BLaER1 (cell line): ENCODE data around the gene NR6A1.

ENCODE experiments used
- H3K27ac ChIP-seq: shearing (Covaris generic); formaldehyde crosslinking; 2 replicates; pipeline ENCODE4 v1.8.1; 2022
- H3K27me3 ChIP-seq: shearing (Covaris generic); formaldehyde crosslinking; 2 replicates; pipeline ENCODE4 v1.8.1; 2022
- H3K36me3 ChIP-seq: shearing (Covaris generic); formaldehyde crosslinking; 2 replicates; pipeline ENCODE4 v1.8.1; 2022
- H3K4me1 ChIP-seq: shearing (Covaris generic); formaldehyde crosslinking; 2 replicates; pipeline ENCODE4 v1.8.1; 2022
- H3K4me2 ChIP-seq: shearing (Covaris generic); formaldehyde crosslinking; 2 replicates; pipeline ENCODE4 v1.8.1; 2022
- H3K4me3 ChIP-seq: shearing (Covaris generic); formaldehyde crosslinking; 2 replicates; pipeline ENCODE4 v1.8.1; 2022
- H3K9ac ChIP-seq: shearing (Covaris generic); formaldehyde crosslinking; 2 replicates; pipeline ENCODE4 v1.8.1; 2022
- H3K9me3 ChIP-seq: shearing (Covaris generic); formaldehyde crosslinking; 2 replicates; pipeline ENCODE4 v1.8.1; 2022
- H4K20me1 ChIP-seq: shearing (Covaris generic); formaldehyde crosslinking; 2 replicates; pipeline ENCODE4 v1.8.1; 2022
- Cebpa-rat ChIP-seq: shearing (Covaris generic); IDR thresholded peaks from 2 replicates; pipeline ENCODE4 v1.8.1; 2022

Gene NR6A1

DNA sequence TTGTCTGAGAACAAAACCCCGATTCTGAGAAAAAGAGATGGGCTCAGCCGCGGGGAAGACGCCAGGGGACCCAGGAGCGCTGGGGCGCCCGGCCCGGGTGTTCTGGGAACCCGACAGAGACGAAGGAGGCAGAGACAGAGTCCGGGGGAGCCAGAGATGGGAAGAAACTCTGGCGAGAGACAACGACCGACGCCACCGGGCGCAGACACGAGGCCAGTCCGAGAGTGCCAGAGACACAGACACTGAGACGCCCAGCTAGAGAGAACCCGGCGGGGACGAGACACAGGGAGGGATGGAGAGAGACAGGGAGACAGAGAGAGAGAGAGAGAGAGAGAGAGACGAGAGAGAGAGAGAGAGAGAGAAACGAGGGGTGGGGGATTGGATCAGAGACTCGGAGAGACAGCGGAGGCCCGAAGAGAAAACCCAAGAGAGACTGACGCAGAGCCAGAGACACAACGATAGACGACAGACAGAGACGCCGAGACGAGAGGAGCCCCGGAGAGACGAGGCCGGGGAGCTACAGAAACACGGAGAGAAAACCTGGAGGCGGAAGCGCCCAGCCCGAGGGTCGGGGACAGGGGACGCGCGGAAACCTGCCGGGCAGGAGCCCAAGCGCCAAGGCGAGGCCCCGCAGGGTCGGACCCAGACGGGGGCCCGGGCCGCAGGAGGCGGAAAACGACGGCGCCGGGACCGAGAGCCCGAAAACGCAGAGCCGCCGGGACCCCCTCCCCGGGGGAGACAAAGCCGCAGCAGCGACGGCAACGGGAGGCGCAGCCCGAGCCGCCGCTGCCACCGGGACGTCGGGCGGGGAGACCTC is 267.2 kb downstream of the NR6A1 start:
- Histone ChIP-seq H3K4me2 (peak overlapping the region; percentile 26), H3K9ac (no peak overlapping the region), H3K4me1 (0 out of 2 replicates have a peak, but pooled peaks cover 5% of the 10 kb centered on the region), H3K27ac (no peak overlapping the region), H3K27me3 (peaks cover 66% of the 10 kb centered on the region), H3K36me3 (no peaks in the 10 kb centered on the region), H3K9me3 (no peaks in the 10 kb centered on the region; the same call in 1 of the 2 replicates), H4K20me1 (peaks cover 16% of the 10 kb centered on the region; the same call in 1 of the 2 replicates), H3K4me3 (peak overlapping the region; percentile 45)
- TF ChIP-seq Cebpa-rat, result no peak

DNA sequence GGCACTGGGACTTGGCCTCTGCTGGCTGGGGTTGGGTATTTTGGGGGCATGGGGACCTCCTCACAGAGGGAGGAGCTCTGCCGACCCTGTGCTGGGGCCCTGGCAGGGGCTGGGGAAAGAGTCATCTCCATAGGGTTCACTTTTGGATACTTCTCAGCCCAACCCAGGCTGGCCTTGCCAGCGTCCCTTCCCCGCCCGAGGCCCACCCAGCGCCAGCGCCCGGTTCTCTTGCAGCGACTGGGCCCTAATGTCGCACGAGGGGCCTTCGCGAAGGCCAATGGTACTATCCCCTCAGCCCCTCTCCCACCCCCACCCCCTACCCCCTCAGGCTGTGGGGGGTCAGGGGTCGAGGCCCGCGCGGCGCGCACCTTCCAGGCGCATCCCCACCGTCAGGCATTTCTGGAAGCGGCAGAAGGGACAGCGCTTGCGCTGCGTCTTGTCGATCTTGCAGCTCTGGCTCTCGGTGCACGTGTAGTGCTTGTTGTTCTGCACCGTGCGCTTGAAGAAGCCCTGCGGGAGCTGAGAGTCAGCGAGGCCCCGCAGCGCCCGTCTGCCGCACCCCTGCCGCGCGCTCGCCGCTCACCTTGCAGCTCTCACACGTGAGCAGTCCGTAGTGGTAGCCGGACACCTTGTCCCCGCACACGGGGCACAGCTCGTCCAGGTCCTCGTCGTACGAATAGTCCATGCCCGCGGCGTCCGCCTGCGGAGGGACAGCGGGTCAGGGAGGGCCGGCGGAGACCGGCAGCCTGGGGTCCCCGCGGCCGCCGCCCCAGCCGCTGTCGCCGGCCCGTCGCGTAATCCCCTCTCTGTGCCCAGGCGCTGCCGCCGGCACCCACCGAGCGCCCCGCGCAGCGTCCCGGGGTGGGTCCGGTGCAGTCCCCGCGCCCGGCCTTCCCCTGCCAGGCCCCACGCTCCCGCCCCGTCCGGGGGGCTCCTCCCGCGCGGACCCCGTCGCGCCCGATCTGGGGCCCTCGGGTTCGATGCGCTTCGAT is 268.1 kb downstream of the NR6A1 start:
- no peak overlapping the region for H3K4me2 ChIP-seq
- peaks cover 16% of the 10 kb centered on the region; the same call in 1 of the 2 replicates for H4K20me1 ChIP-seq
- no peak overlapping the region for H3K4me3 ChIP-seq
- H3K9me3 ChIP-seq, result no peaks in the 10 kb centered on the region; the same call in 1 of the 2 replicates
- no peak for TF ChIP-seq Cebpa-rat
- no peak overlapping the region for H3K27ac ChIP-seq
- H3K36me3 ChIP-seq, result no peaks in the 10 kb centered on the region
- H3K4me1 ChIP-seq, result 0 out of 2 replicates have a peak, but pooled peaks cover 5% of the 10 kb centered on the region
- no peak overlapping the region for H3K9ac ChIP-seq
- peaks cover 66% of the 10 kb centered on the region for H3K27me3 ChIP-seq

DNA sequence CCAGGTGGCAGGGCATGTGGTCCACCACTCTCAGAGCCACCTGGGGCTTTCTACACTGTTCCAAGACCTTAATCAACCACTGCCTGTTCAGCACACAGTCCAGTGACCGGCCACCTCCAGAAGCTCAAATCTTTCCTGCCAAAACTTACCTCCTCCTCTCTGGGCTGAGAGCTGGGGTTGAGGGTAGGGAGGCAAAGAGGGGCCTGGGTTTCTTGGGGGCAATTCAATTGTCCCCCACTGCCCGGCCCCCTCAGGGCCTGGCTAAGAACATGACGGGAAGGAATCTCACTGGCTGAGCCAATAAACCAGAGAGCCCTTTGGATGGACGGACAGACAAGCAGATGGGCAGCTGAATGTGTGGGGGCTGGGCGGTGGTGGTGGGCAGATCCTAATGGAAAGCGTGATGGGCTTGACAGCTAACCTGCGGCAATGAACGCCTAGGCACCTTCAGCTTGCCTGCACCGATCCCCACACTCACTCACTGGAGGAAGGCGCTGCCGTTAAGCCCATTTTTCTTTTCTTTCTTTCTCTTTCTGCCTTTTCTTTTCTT is 269.3 kb downstream of the NR6A1 start:
- Histone ChIP-seq H3K9ac (no peak overlapping the region), H3K9me3 (no peaks in the 10 kb centered on the region; the same call in 1 of the 2 replicates), H3K4me1 (0 out of 2 replicates have a peak, but pooled peaks cover 5% of the 10 kb centered on the region), H3K4me3 (no peak overlapping the region), H3K36me3 (no peaks in the 10 kb centered on the region), H4K20me1 (peaks cover 16% of the 10 kb centered on the region; the same call in 1 of the 2 replicates), H3K4me2 (no peak overlapping the region), H3K27ac (no peak overlapping the region), H3K27me3 (peaks cover 63% of the 10 kb centered on the region)
- TF ChIP-seq Cebpa-rat, result no peak

DNA sequence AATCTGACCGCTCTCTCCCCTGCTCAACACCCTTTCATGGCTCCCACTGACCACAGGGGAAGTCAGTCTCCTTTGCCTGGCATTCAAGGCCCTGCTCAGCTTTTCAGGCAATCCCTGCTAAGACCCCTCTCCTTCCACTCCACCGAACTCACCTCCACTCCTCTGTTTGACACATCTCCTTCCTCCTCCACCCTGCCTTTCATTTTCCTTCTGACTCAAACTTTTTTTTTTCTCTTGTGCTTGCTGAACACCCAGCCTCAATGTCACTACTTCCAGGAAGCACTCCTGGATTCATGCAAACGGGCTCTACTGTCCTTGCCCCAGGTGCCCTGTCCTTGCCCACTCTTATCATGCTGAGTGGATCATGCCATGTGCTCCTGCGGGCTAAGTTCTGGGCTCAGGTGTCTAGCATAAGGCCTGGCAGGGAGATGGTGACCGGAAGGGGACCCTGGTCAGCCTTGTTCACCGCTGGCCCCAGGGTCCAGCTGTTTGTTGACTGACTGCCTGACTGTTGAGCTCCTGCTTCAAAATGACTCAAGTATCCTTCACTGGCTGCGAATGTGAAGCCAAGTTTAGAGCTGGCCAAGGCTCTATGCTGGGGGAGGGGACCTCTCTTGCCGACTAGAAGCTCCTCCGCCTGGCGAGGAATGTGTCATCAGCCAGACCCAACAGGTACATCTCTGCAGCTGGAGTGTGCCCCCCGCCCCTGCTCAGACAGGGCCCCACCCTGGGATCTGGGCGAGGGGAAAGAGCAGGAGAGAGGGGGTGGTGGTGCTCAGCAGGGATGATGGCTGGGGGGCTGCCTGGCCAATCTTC is 270.1 kb downstream of the NR6A1 start:
- no peak overlapping the region for H3K27ac ChIP-seq
- peaks cover 16% of the 10 kb centered on the region; the same call in 1 of the 2 replicates for H4K20me1 ChIP-seq
- H3K9me3 ChIP-seq, result no peaks in the 10 kb centered on the region; the same call in 1 of the 2 replicates
- no peak overlapping the region for H3K4me3 ChIP-seq
- peaks cover 54% of the 10 kb centered on the region for H3K27me3 ChIP-seq
- TF ChIP-seq Cebpa-rat, result no peak
- peaks cover 13% of the 10 kb centered on the region for H3K4me1 ChIP-seq
- H3K4me2 ChIP-seq, result no peak overlapping the region
- H3K9ac ChIP-seq, result no peak overlapping the region
- H3K36me3 ChIP-seq, result no peaks in the 10 kb centered on the region

DNA sequence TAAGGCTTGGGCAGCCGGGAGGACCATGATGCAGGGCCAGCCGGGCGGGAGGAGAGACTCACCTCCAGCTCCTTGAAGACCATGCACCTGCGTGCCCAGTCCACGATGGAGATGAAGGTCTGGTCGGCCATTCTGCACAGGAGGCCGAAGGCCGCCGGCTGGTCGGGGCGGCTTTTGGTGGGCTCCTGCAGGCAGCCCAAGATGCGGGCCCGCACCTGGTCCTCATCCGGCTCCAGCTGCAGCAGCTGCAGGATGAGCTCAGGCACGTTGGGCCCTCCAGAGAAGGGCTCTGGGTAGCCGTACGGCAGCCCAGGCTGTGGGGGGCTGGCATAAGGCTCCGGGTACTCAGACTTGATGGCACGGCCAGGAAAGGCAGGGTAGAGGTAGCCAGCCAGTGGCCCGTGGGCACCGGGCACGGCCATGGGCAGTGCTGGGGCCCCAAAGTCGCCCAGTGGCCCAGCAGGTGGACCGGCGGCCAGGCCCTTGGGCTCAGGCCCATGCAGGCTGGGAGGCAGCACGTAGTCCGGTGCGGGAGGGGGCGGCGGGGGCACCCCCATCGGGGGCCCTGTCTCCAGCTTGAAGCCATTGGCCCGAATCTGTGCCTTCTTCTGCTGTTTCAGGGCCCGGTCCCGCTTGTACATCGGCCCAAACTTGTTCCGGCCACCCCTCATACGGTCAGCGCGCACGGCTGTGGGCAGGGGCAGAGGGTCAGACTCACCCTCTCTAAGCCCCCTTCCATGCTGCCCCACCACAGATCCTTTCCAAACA is 270.9 kb downstream of the NR6A1 start:
- Histone ChIP-seq H4K20me1 (peaks cover 10% of the 10 kb centered on the region; the same call in 1 of the 2 replicates), H3K4me2 (no peak overlapping the region), H3K4me1 (peaks cover 21% of the 10 kb centered on the region), H3K4me3 (no peak overlapping the region), H3K9ac (no peak overlapping the region), H3K36me3 (no peaks in the 10 kb centered on the region), H3K27ac (no peak overlapping the region), H3K9me3 (no peaks in the 10 kb centered on the region; the same call in 1 of the 2 replicates), H3K27me3 (peaks cover 47% of the 10 kb centered on the region)
- no peak for TF ChIP-seq Cebpa-rat

DNA sequence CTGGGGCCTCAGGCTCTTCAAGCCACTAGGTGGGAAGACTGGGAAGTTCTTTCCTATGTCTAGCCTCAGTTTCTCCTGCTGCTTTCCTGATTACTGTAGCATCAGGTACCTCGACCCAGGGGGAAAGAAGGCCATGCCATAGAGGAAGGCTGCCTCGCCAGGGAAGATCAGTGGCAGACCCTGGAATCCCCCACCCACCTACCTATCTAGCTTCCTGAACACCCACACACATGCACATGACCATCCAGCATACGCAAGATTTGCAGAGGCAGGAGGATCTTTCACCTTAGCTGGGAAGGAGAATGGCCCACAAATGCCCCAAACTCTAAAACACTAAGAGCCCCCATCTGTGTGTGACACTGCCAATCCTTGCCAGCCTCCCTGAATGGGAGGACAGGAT is 271.9 kb downstream of the NR6A1 start:
- Histone ChIP-seq H3K36me3 (no peaks in the 10 kb centered on the region), H3K27me3 (peaks cover 37% of the 10 kb centered on the region), H4K20me1 (peaks cover 7% of the 10 kb centered on the region; the same call in 1 of the 2 replicates), H3K9ac (no peak overlapping the region), H3K4me3 (no peak overlapping the region), H3K9me3 (no peaks in the 10 kb centered on the region; the same call in 1 of the 2 replicates), H3K27ac (no peak overlapping the region), H3K4me2 (no peak overlapping the region), H3K4me1 (peaks cover 19% of the 10 kb centered on the region)
- TF ChIP-seq Cebpa-rat, result no peak

DNA sequence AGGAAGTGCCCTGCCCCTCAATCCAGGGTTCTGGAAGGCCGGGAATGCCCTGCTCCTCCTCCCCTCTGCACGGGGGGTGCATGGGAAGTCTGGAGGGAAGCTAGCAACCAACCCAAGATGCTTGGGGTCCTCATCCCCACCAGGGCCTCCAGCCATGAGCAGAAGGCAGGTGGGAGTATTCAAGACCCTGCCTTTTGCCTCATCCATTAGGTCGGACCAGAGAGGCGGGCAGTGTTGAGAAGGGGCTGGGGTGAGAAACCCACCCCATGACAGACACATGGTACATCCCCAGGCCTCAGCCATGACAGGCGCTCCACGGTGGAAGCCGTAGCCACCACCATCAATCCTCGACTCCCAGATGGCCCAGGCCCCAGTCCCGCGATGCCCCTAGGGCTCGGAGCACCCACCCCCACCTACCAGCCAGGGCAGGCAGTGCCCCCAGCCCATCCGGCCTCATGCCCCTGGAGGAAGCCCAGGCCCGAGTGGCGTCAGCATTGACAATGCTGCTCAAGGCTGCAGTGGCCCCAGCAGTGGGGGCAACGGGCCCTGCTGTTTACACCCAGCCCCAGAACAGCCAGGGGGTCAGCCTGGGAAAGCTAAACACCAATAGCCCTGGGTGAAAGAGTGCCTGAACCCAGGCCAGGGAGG is 272.5 kb downstream of the NR6A1 start:
- TF ChIP-seq Cebpa-rat, result no peak
- no peaks in the 10 kb centered on the region for H3K36me3 ChIP-seq
- peaks cover 31% of the 10 kb centered on the region for H3K27me3 ChIP-seq
- H3K9me3 ChIP-seq, result no peaks in the 10 kb centered on the region
- H3K4me3 ChIP-seq, result no peak overlapping the region
- peaks cover 16% of the 10 kb centered on the region for H3K4me1 ChIP-seq
- H3K9ac ChIP-seq, result no peak overlapping the region
- H4K20me1 ChIP-seq, result peaks cover 6% of the 10 kb centered on the region; the same call in 1 of the 2 replicates
- H3K4me2 ChIP-seq, result no peak overlapping the region
- no peak overlapping the region for H3K27ac ChIP-seq

DNA sequence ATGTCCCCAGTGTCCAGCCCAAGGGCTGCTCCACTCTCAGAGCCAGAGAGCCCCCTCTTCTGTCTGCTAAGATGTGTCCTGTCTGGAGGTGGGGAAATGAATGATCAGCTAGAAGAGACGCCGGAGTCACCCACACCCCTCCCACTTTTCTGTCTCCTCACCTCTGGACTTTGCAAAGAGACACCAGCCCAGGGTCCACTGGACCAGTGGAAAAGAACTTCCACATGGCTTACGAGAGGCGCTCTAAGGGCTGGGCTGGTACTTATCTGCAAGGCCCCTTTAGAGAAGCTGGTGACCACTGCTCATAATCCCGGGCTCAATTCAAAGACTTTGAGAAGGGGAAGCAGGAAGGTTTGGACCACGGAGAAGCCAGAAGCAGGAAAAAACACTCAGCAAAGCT is 273.1 kb downstream of the NR6A1 start:
- Histone ChIP-seq H3K36me3 (no peaks in the 10 kb centered on the region), H3K4me2 (no peak overlapping the region), H3K9ac (no peak overlapping the region), H4K20me1 (peaks cover under 1% of the 10 kb centered on the region; the same call in 1 of the 2 replicates), H3K27me3 (peaks cover 25% of the 10 kb centered on the region), H3K4me1 (peaks cover 16% of the 10 kb centered on the region), H3K9me3 (no peaks in the 10 kb centered on the region), H3K27ac (no peak overlapping the region), H3K4me3 (no peak overlapping the region)
- TF ChIP-seq Cebpa-rat, result no peak
